ENCODE measurements around the gene COG2.
"Not testable (repeated sequence)": the region's sequence is repeated elsewhere in the genome, so short reads cannot be mapped to it uniquely, and the experiment has no call there.

COG2 gene

GRCh38 chr1:230643908-230644307 is 1.6 kb downstream of the COG2 start:
- H3K4me1 ChIP-seq (ENCODE audit: control insufficient read depth, insufficient read depth, low read length) = no peaks in the 10 kb centered on the region

GRCh38 chr1:230646710-230647302 is 4.5 kb downstream of the COG2 start:
- no peaks in the 10 kb centered on the region for H3K4me1 ChIP-seq (ENCODE audit: control insufficient read depth, insufficient read depth, low read length)
- no peak overlapping the region for H3K27ac ChIP-seq (ENCODE audit: low read length)
- H3K9ac ChIP-seq (ENCODE audit: low read length in 2 of 2) = no peak overlapping the region
- no peak overlapping the region for H3K4me3 ChIP-seq (ENCODE audit: low read length in 2 of 2)
- peaks cover 7% of the 10 kb centered on the region in 2 donors for H3K36me3 ChIP-seq (ENCODE audit: control insufficient read depth in 2 of 2, insufficient read depth in 2 of 2, low read length in 2 of 2)
- no peaks in the 10 kb centered on the region for H3K9me3 ChIP-seq (ENCODE audit: control insufficient read depth in 2 of 2, low read length in 2 of 2)
- H3K27me3 ChIP-seq (ENCODE audit: control insufficient read depth in 1 of 2, insufficient read depth in 2 of 2, low read length in 2 of 2) = no peaks in the 10 kb centered on the region

More at GRCh38 chr1:230643908-230644307, 1.6 kb downstream of the COG2 start:
- Histone ChIP-seq H3K9me3 (ENCODE audit: control insufficient read depth in 2 of 2, low read length in 2 of 2) (no peaks in the 10 kb centered on the region), H3K4me3 (ENCODE audit: low read length in 2 of 2) (peak overlapping the region; percentile 99 to 100), H3K9ac (ENCODE audit: low read length in 2 of 2) (no peak overlapping the region), H3K27me3 (ENCODE audit: control insufficient read depth in 1 of 2, insufficient read depth in 2 of 2, low read length in 2 of 2) (peaks cover 1 to 4% of the 10 kb centered on the region in 2 donors), H3K36me3 (ENCODE audit: control insufficient read depth in 2 of 2, insufficient read depth in 2 of 2, low read length in 2 of 2) (peaks cover 7% of the 10 kb centered on the region in 2 donors), H3K27ac (ENCODE audit: low read length) (no peak overlapping the region)

GRCh38 chr1:230647321-230647720 is 5.0 kb downstream of the COG2 start:
- H3K9me3 ChIP-seq (ENCODE audit: control insufficient read depth in 2 of 2, low read length in 2 of 2) = no peaks in the 10 kb centered on the region
- no peaks in the 10 kb centered on the region for H3K27me3 ChIP-seq (ENCODE audit: control insufficient read depth in 1 of 2, insufficient read depth in 2 of 2, low read length in 2 of 2)
- H3K27ac ChIP-seq (ENCODE audit: low read length) = no peak overlapping the region
- peaks cover 7% of the 10 kb centered on the region in 2 donors for H3K36me3 ChIP-seq (ENCODE audit: control insufficient read depth in 2 of 2, insufficient read depth in 2 of 2, low read length in 2 of 2)
- H3K4me3 ChIP-seq (ENCODE audit: low read length in 2 of 2) = no peak overlapping the region
- H3K9ac ChIP-seq (ENCODE audit: low read length in 2 of 2) = no peak overlapping the region
- no peaks in the 10 kb centered on the region for H3K4me1 ChIP-seq (ENCODE audit: control insufficient read depth, insufficient read depth, low read length)

GRCh38 chr1:230648114-230648513 is 5.8 kb downstream of the COG2 start:
- Histone ChIP-seq H3K4me3 (ENCODE audit: low read length in 2 of 2) (no peak overlapping the region), H3K27ac (ENCODE audit: low read length) (no peak overlapping the region), H3K27me3 (ENCODE audit: control insufficient read depth in 1 of 2, insufficient read depth in 2 of 2, low read length in 2 of 2) (no peaks in the 10 kb centered on the region), H3K9ac (ENCODE audit: low read length in 2 of 2) (no peak overlapping the region), H3K36me3 (ENCODE audit: control insufficient read depth in 2 of 2, insufficient read depth in 2 of 2, low read length in 2 of 2) (peaks cover 7% of the 10 kb centered on the region in 2 donors), H3K4me1 (ENCODE audit: control insufficient read depth, insufficient read depth, low read length) (no peaks in the 10 kb centered on the region), H3K9me3 (ENCODE audit: control insufficient read depth in 2 of 2, low read length in 2 of 2) (no peaks in the 10 kb centered on the region)

- Histone ChIP-seq H3K4me3 (ENCODE audit: low read length in 2 of 2) (no peak overlapping the region), H3K9me3 (ENCODE audit: control insufficient read depth in 2 of 2, low read length in 2 of 2) (no peaks in the 10 kb centered on the region), H3K27ac (ENCODE audit: low read length) (no peak overlapping the region), H3K27me3 (ENCODE audit: control insufficient read depth in 1 of 2, insufficient read depth in 2 of 2, low read length in 2 of 2) (no peaks in the 10 kb centered on the region), H3K9ac (ENCODE audit: low read length in 2 of 2) (no peak overlapping the region), H3K4me1 (ENCODE audit: control insufficient read depth, insufficient read depth, low read length) (no peaks in the 10 kb centered on the region), H3K36me3 (ENCODE audit: control insufficient read depth in 2 of 2, insufficient read depth in 2 of 2, low read length in 2 of 2) (peaks cover 7% of the 10 kb centered on the region in 2 donors)
Observed at GRCh38 chr1:230650300-230650699, 8.0 kb downstream of the COG2 start.

- Histone ChIP-seq H3K4me3 (ENCODE audit: low read length in 2 of 2) (no peak overlapping the region), H3K27ac (ENCODE audit: low read length) (no peak overlapping the region), H3K9me3 (ENCODE audit: control insufficient read depth in 2 of 2, low read length in 2 of 2) (no peaks in the 10 kb centered on the region), H3K27me3 (ENCODE audit: control insufficient read depth in 1 of 2, insufficient read depth in 2 of 2, low read length in 2 of 2) (no peaks in the 10 kb centered on the region), H3K4me1 (ENCODE audit: control insufficient read depth, insufficient read depth, low read length) (no peaks in the 10 kb centered on the region), H3K36me3 (ENCODE audit: control insufficient read depth in 2 of 2, insufficient read depth in 2 of 2, low read length in 2 of 2) (peaks cover 1 to 5% of the 10 kb centered on the region in 2 donors), H3K9ac (ENCODE audit: low read length in 2 of 2) (no peak overlapping the region)
Observed at GRCh38 chr1:230651235-230651634, 9.0 kb downstream of the COG2 start.

- H3K27me3 ChIP-seq (ENCODE audit: control insufficient read depth in 1 of 2, insufficient read depth in 2 of 2, low read length in 2 of 2); H3K27ac ChIP-seq (ENCODE audit: low read length); H3K9me3 ChIP-seq (ENCODE audit: control insufficient read depth in 2 of 2, low read length in 2 of 2); H3K4me1 ChIP-seq (ENCODE audit: control insufficient read depth, insufficient read depth, low read length); H3K9ac ChIP-seq (ENCODE audit: low read length in 2 of 2); H3K4me3 ChIP-seq (ENCODE audit: low read length in 2 of 2); H3K36me3 ChIP-seq (ENCODE audit: control insufficient read depth in 2 of 2, insufficient read depth in 2 of 2, low read length in 2 of 2): not testable (repeated sequence)
Observed at GRCh38 chr1:230656719-230657118, 14.4 kb downstream of the COG2 start.

- not testable (repeated sequence) for H3K9ac ChIP-seq (ENCODE audit: low read length in 2 of 2); H3K4me3 ChIP-seq (ENCODE audit: low read length in 2 of 2); H3K9me3 ChIP-seq (ENCODE audit: control insufficient read depth in 2 of 2, low read length in 2 of 2); H3K36me3 ChIP-seq (ENCODE audit: control insufficient read depth in 2 of 2, insufficient read depth in 2 of 2, low read length in 2 of 2); H3K4me1 ChIP-seq (ENCODE audit: control insufficient read depth, insufficient read depth, low read length); H3K27me3 ChIP-seq (ENCODE audit: control insufficient read depth in 1 of 2, insufficient read depth in 2 of 2, low read length in 2 of 2); H3K27ac ChIP-seq (ENCODE audit: low read length)
Observed at GRCh38 chr1:230658103-230658502, 15.8 kb downstream of the COG2 start.

- Histone ChIP-seq H3K27me3 (ENCODE audit: control insufficient read depth in 1 of 2, insufficient read depth in 2 of 2, low read length in 2 of 2) (no peaks in the 10 kb centered on the region), H3K9ac (ENCODE audit: low read length in 2 of 2) (no peak overlapping the region)
Observed at GRCh38 chr1:230658691-230659090, 16.4 kb downstream of the COG2 start.

GRCh38 chr1:230661976-230662375 is 19.7 kb downstream of the COG2 start:
- Histone ChIP-seq H3K27me3 (ENCODE audit: control insufficient read depth in 1 of 2, insufficient read depth in 2 of 2, low read length in 2 of 2) (no peaks in the 10 kb centered on the region), H3K4me1 (ENCODE audit: control insufficient read depth, insufficient read depth, low read length) (no peaks in the 10 kb centered on the region), H3K9me3 (ENCODE audit: control insufficient read depth in 2 of 2, low read length in 2 of 2) (no peaks in the 10 kb centered on the region), H3K4me3 (ENCODE audit: low read length in 2 of 2) (no peak overlapping the region), H3K36me3 (ENCODE audit: control insufficient read depth in 2 of 2, insufficient read depth in 2 of 2, low read length in 2 of 2) (peaks cover 27% of the 10 kb centered on the region in 2 donors), H3K9ac (ENCODE audit: low read length in 2 of 2) (no peak overlapping the region), H3K27ac (ENCODE audit: low read length) (no peak overlapping the region)

More at GRCh38 chr1:230658691-230659090, 16.4 kb downstream of the COG2 start:
- no peaks in the 10 kb centered on the region for H3K9me3 ChIP-seq (ENCODE audit: control insufficient read depth in 2 of 2, low read length in 2 of 2)
- peaks cover 8 to 10% of the 10 kb centered on the region in 2 donors for H3K36me3 ChIP-seq (ENCODE audit: control insufficient read depth in 2 of 2, insufficient read depth in 2 of 2, low read length in 2 of 2)
- no peak overlapping the region for H3K4me3 ChIP-seq (ENCODE audit: low read length in 2 of 2)
- no peak overlapping the region for H3K27ac ChIP-seq (ENCODE audit: low read length)
- H3K4me1 ChIP-seq (ENCODE audit: control insufficient read depth, insufficient read depth, low read length) = no peaks in the 10 kb centered on the region

- no peaks in the 10 kb centered on the region for H3K27me3 ChIP-seq (ENCODE audit: control insufficient read depth in 1 of 2, insufficient read depth in 2 of 2, low read length in 2 of 2)
- H3K36me3 ChIP-seq (ENCODE audit: control insufficient read depth in 2 of 2, insufficient read depth in 2 of 2, low read length in 2 of 2) = peaks cover 46 to 53% of the 10 kb centered on the region in 2 donors
- H3K27ac ChIP-seq (ENCODE audit: low read length) = no peak overlapping the region
- no peaks in the 10 kb centered on the region for H3K4me1 ChIP-seq (ENCODE audit: control insufficient read depth, insufficient read depth, low read length)
- H3K9me3 ChIP-seq (ENCODE audit: control insufficient read depth in 2 of 2, low read length in 2 of 2) = no peaks in the 10 kb centered on the region
- H3K9ac ChIP-seq (ENCODE audit: low read length in 2 of 2) = no peak overlapping the region
- no peak overlapping the region for H3K4me3 ChIP-seq (ENCODE audit: low read length in 2 of 2)
Observed at GRCh38 chr1:230668227-230668626, 25.9 kb downstream of the COG2 start.

Measured in stomach smooth muscle (tissue), 2 donors.